HUES48 (cell line): ENCODE data around the gene TTC3.
A peak's percentile ranks its signal among the peaks of the same experiment; 100 is the strongest.
"Not testable (repeated sequence)": the region's sequence is repeated elsewhere in the genome, so short reads cannot be mapped to it uniquely, and the experiment has no call there.

Experiments used
- H3K27ac ChIP-seq: one replicate; pipeline ENCODE4 v1.7.0; 2013; ENCODE audit warnings: low read depth, low read length, inconsistent platforms
- H3K27me3 ChIP-seq: 2 replicates; pipeline ENCODE4 v1.6.1; 2013; ENCODE audit warnings: mild to moderate bottlenecking, low read length; ENCODE audit not compliant: control insufficient read depth, insufficient read depth
- H3K36me3 ChIP-seq: 2 replicates; pipeline ENCODE4 v1.6.1; 2013; ENCODE audit warnings: low read length; ENCODE audit not compliant: control insufficient read depth, insufficient read depth
- H3K4me1 ChIP-seq: 2 replicates; pipeline ENCODE4 v1.6.1; 2013; ENCODE audit warnings: mild to moderate bottlenecking, low read length; ENCODE audit not compliant: control insufficient read depth, insufficient read depth
- H3K4me3 ChIP-seq: 2 replicates; pipeline ENCODE4 v1.5.1; 2013; ENCODE audit warnings: mild to moderate bottlenecking, low read depth, low read length
- H3K9ac ChIP-seq: 2 replicates; pipeline ENCODE4 v1.6.1; 2013; ENCODE audit warnings: mild to moderate bottlenecking, low read depth, low read length, moderate library complexity
- H3K9me3 ChIP-seq: 2 replicates; pipeline ENCODE4 v1.6.1; 2013; ENCODE audit warnings: low read length; ENCODE audit not compliant: control insufficient read depth, insufficient read depth

The TTC3 gene

DNA sequence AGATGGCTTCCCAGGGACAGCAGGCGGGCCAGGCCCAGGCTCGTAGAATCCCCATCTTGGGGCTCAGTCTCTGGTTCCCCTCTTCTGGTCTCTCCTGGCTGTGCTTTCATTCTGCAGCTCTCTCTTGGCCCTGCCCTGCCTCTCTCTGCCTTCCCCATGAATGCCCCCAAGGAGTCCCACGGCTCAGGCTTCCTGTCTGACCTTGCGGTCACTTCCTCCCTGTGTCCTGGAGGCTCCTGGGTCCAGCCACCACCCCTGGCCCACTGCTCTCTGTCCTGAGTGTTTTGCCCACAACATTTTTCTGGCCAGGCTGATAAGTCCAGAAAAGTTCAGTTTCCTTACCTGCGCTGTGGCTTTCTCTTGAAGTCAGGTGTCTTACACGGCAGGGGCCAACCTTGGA is 29.2 kb upstream of the TTC3 start:
- Histone ChIP-seq H3K27me3 (peaks cover 78% of the 10 kb centered on the region), H3K9me3 (no peaks in the 10 kb centered on the region), H3K9ac (no peak overlapping the region), H3K27ac (no peak overlapping the region), H3K36me3 (no peaks in the 10 kb centered on the region), H3K4me3 (no peak overlapping the region), H3K4me1 (peaks cover 25% of the 10 kb centered on the region)

DNA sequence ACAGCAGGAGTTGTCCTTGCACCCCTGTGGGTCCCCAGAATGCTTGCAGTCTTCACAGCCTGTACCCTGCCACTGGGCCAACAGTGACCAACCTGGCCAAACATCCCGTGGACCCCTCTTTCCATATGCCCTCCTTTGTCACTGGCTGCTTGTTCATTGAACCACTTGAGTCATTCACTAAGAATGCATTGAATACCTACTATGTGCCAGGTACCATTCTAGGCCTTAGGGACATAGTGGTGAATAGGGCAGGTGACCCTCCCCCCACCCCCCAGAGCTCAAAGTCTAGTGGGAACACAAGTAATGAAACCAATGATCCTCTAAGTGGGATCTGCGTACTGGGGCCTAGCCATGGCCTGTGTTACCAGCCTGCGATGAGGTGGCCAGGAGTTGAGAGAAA is 28.4 kb upstream of the TTC3 start:
- H3K36me3 ChIP-seq = no peaks in the 10 kb centered on the region
- H3K9ac ChIP-seq = no peak overlapping the region
- peaks cover 79% of the 10 kb centered on the region for H3K27me3 ChIP-seq
- H3K4me1 ChIP-seq = peaks cover 22% of the 10 kb centered on the region
- no peak overlapping the region for H3K4me3 ChIP-seq
- H3K27ac ChIP-seq = no peak overlapping the region
- H3K9me3 ChIP-seq = no peaks in the 10 kb centered on the region

DNA sequence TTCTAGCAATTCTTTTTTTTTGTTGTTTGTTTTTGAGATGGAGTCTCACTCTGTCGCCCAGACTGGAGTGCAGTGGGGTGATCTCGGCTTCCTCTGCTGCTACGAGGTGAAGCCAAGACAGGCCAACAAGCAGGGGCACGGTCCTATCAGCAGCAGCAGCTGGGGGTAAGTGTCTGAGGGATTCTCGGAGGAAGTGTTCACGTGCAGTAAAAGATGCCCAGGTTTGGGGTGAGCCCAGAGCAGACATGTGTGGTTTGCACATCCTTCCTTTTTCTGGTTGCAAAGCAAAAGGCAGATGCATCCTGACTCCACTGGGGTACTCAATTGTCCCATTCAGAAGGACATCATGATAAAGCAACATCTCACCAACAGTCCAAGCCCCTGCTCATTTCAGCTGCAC is 27.9 kb upstream of the TTC3 start:
- no peaks in the 10 kb centered on the region for H3K9me3 ChIP-seq
- no peak overlapping the region for H3K4me3 ChIP-seq
- H3K4me1 ChIP-seq = peaks cover 22% of the 10 kb centered on the region
- no peak overlapping the region for H3K9ac ChIP-seq
- H3K27ac ChIP-seq = no peak overlapping the region
- H3K36me3 ChIP-seq = no peaks in the 10 kb centered on the region
- peaks cover 79% of the 10 kb centered on the region for H3K27me3 ChIP-seq

DNA sequence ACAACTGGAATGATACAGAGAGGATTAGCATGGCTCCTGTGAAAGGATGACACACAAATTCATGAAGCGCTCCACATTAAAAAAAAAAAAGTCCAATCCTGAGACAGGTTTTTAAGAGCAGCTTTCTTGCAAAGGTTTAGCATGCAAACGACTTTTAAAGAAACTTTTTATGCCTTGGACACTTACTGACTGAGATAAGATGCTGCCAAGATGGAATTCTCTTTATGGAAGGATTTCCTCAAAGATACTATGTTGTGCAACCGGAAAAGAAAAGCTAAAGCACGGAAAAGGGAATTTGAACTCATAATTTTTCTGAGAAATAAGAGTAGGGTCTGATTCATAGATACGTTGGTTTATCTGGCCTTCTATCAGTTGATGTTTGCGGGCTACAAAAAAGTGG is 27.5 kb upstream of the TTC3 start:
- Histone ChIP-seq H3K4me3 (no peak overlapping the region), H3K9me3 (no peaks in the 10 kb centered on the region), H3K9ac (no peak overlapping the region), H3K36me3 (no peaks in the 10 kb centered on the region), H3K27ac (no peak overlapping the region), H3K4me1 (peaks cover 22% of the 10 kb centered on the region), H3K27me3 (peaks cover 79% of the 10 kb centered on the region)

DNA sequence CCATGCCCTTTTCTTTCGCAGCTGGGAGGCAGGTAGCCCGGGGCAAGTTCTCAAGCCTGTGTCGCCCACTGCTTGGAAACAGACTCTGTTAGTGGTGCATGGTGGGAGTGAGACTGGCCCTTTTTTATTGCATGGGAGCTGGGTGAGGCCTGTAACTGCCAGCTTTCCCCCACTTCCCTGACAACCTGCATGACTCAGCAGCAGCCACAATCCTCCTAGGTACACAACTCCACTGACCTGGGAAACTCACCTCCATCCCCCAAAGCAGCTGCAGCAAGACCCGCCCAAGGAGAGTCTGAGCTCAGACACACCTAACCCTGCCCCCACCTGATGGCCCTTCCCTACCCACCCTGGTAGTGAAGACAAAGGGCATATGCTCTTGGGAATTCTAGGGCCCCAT is 26.0 kb upstream of the TTC3 start:
- Histone ChIP-seq H3K27ac (peak overlapping the region; percentile 22), H3K4me1 (peaks cover 22% of the 10 kb centered on the region), H3K27me3 (peaks cover 71% of the 10 kb centered on the region), H3K36me3 (no peaks in the 10 kb centered on the region), H3K4me3 (no peak overlapping the region), H3K9me3 (no peaks in the 10 kb centered on the region), H3K9ac (no peak overlapping the region)

DNA sequence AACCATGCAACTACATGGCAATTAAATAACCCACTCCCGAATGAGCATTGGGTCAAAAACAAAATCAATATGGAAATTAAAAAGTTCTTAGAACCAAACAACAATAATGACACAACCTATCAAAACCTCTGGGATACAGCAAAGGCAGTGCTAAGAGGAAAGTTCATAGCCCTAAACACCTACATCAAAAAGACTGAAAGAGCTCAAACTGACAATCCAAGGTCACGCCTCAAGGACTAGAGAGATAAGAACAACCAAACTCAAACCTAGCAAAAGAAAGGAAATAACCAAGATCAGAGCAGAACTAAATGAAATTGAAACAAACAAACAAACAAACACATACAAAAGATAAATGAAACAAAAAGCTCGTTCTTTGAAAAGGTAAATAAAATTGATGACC is 23.3 kb upstream of the TTC3 start:
- not testable (repeated sequence) for H3K36me3 ChIP-seq, H3K4me3 ChIP-seq, H3K9me3 ChIP-seq, H3K9ac ChIP-seq, H3K27ac ChIP-seq
- H3K27me3 ChIP-seq = peaks cover 61% of the 10 kb centered on the region
- H3K4me1 ChIP-seq = peaks cover 22% of the 10 kb centered on the region

DNA sequence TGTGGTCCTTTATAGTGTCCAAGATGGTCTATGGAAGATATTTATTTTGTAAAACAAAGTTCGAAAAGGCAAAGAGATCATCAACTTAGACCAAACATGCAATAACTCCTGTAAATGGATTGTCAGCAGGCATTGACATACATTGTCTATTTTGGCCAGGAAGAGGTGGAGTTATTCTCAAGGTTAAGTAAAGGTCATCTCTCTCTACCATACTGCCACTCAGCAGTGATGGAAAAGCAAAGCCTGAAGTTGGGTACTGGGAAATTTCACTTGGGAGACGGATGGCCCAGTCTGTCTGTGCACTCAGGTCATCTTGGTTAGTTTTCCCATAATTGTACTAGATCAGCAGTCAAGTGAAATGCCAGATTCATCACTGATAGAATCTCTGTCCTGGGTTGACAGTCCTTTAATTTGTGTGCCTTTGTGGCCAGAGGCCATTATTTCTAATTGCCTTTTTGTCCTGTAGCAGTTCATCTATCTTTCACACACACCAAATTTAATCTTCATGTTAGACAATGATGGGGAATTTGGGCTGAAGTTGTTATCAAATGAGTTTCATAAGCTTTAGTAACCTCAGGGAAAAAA is 17.7 kb upstream of the TTC3 start:
- Histone ChIP-seq H3K9ac (no peak overlapping the region), H3K9me3 (no peaks in the 10 kb centered on the region), H3K4me1 (peaks cover 9% of the 10 kb centered on the region), H3K36me3 (no peaks in the 10 kb centered on the region), H3K27ac (no peak overlapping the region), H3K27me3 (peaks cover 7% of the 10 kb centered on the region), H3K4me3 (no peak overlapping the region)

DNA sequence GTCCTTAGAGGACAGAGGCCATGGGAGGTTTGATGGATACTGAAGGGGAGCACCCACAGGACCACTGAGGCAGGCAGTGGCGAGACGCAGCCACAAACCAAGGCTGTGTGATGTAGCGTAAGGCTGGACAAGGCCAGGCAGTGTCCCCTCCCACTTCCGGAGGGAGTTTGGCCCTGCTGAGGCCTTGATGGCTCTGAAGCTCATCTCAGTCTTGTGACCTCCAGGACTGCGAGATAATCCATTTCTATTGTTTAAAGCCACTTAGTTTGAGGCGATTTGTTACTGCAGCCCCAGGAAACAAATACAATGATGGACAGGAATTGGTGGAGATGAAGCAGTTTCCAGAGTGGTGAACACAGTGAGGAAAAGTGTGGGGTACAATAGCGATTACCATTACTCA is 15.4 kb upstream of the TTC3 start:
- H3K4me1 ChIP-seq = peaks cover 16% of the 10 kb centered on the region
- H3K9me3 ChIP-seq = no peaks in the 10 kb centered on the region
- no peak overlapping the region for H3K27ac ChIP-seq
- no peak overlapping the region for H3K9ac ChIP-seq
- no peak overlapping the region for H3K4me3 ChIP-seq
- no peaks in the 10 kb centered on the region for H3K27me3 ChIP-seq
- no peaks in the 10 kb centered on the region for H3K36me3 ChIP-seq

DNA sequence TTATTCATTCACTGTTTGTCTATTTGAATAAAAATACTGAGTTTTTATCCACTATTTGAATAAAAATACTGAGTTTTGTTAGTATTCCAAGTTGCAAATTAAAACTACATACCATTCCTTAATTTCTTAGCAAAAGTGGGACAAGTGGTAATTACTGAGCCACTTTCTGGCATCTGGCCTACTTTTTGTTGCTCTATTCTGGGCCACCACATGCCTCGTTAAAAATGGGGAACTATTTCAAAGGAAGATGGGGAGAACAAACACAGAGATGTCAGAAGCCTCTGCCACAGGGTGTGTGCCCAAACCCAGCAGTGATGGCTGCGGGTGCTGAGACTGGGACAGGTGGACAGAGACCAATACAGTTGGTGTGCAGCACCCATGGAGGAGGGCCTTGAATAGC is 14.8 kb upstream of the TTC3 start:
- no peak overlapping the region for H3K4me3 ChIP-seq
- H3K27me3 ChIP-seq = no peaks in the 10 kb centered on the region
- H3K9ac ChIP-seq = no peak overlapping the region
- H3K4me1 ChIP-seq = peaks cover 16% of the 10 kb centered on the region
- no peak overlapping the region for H3K27ac ChIP-seq
- no peaks in the 10 kb centered on the region for H3K9me3 ChIP-seq
- no peaks in the 10 kb centered on the region for H3K36me3 ChIP-seq

DNA sequence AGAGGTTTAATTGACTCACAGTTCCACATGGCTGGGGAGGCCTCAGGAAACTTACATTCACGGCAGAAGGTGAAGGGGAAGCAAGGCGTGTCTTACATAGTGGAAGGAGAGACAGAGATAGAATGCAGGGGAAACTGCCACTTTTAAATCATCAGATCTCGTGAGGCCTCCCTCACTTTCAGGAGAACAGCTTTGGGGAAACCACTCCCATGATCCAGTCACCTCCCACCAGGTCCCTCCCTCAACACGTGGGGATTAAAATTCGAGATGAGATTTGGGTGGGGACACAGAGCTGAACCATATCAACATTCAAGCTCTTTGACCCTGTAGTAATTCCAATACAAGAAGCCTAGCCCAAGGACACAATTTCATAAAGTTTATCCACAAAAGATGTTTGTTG is 13.9 kb upstream of the TTC3 start:
- Histone ChIP-seq H3K4me3 (no peak overlapping the region), H3K4me1 (peaks cover 16% of the 10 kb centered on the region), H3K36me3 (no peaks in the 10 kb centered on the region), H3K27ac (no peak overlapping the region), H3K9me3 (no peaks in the 10 kb centered on the region), H3K9ac (no peak overlapping the region), H3K27me3 (no peaks in the 10 kb centered on the region)

DNA sequence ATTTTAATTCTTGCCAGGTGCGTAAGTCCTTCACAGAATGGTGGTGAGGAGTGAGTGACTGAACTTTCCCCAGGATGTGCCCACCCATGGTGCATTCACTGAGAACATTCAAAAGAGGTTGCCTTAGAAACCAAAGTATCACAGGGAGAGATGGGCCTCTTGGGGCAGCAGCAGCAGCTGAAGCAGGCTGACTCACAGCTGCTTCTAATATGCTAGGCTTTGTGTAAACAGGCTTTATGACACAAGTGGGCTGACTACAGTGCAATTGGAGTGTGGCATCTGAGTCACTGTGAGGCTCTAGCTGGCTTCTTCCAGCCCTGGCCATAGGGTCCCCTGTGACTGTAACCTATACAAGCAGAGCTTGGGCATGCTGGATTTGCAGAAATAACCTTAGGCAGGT is 12.8 kb upstream of the TTC3 start:
- Histone ChIP-seq H3K4me1 (peaks cover 16% of the 10 kb centered on the region), H3K36me3 (no peaks in the 10 kb centered on the region), H3K9me3 (no peaks in the 10 kb centered on the region), H3K27ac (peak overlapping the region; percentile 81), H3K27me3 (no peaks in the 10 kb centered on the region), H3K4me3 (no peak overlapping the region), H3K9ac (no peak overlapping the region)
